Stimulated activated CD8-positive, alpha-beta memory T cell treated with anti-CD3 and anti-CD28 coated beads, Interleukin-2, amount 100 ng/mL, for 1 hour (primary cell): ENCODE measurements around the gene OR52B6.
"Not testable (repeated sequence)": the region's sequence is repeated elsewhere in the genome, so short reads cannot be mapped to it uniquely, and the experiment has no call there.

Experiments used
- DNase-seq, 2 donors: peaks; one replicate each; pipeline ENCODE4 v3.0.0-alpha.2; 2020; ENCODE audit warnings: low read depth in 2 of 2

Gene OR52B6

DNA sequence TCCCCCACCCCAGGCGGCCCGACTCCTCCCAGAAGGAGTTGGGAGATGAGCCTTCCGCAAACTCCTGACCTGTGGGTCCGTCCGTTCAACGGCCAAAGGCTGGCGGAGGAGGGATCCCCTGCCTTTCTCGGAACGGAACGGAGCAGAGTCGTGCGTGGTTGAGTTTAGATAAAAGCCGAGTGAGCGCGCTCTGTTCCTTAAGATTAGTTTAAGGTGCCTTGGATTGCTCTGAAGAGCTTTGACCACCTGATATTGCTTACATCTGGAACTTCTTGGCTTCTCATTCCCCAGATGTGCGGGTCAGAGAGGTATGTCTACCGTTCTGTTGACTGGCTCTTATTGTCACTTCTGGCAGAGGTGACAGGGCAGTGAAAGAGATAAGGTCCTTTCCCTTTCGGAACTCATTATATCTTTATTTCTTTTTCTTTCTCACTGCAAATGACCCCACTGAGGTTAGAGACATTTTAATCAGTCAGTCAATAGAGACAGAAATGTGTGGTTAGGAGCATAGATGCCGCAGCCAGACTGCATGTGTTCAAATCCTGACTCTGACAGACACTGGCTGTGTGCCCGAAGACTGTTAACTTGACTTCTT is 16.0 kb downstream of the OR52B6 start, which contains the start of gene TRIM6:
Gene TRIM6, plus strand, starts transcription at position 31 of the 595 bp plus-strand sequence. Its CDS starts 261 bp downstream, at position 292.
- DNase-seq = no peak

DNA sequence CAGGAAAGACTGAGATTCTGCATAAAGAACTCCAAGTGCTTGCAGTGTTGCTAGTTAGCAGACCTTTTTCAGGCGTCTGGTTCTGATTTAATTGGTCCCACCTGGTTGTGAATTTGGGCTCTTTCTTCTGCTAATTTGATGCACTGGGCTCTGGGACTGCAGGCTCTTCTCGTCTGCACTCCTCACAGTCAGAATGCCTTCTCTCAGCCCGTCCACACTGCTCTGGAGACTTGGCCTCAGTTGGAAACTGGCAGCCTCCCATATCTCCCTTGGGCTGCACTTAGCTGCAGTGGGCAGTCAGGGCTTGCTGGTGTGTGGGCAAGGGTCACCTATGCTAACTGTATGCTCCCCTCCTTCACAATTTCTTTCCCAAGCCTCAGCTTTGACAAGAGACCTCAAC is 17.3 kb downstream of the OR52B6 start:
- no peak for DNase-seq

DNA sequence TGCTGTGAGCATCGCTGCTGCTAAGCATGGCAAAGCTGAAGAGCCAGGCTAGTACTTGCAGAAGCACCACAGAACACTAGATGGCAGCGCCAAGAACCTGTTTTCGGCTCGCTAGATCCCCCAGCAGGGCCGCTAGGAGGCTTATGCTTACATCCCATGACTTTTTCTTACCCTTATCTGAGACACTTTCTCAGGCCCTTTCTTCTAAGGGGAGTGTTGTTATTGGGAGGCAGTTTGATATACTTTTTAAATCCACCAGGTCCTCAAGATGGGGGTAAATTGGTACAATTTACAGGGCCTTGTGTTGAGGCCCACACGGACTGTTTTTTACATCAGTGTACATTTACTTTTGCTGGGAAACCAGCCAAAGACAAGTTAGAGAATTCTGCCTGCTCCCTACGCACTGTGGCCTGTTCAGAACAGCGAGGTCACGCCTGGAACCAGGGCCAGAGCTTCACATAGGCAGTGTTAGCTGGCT is 19.7 kb downstream of the OR52B6 start:
- DNase-seq = peak in 1 of 2 donors; percentile 35

DNA sequence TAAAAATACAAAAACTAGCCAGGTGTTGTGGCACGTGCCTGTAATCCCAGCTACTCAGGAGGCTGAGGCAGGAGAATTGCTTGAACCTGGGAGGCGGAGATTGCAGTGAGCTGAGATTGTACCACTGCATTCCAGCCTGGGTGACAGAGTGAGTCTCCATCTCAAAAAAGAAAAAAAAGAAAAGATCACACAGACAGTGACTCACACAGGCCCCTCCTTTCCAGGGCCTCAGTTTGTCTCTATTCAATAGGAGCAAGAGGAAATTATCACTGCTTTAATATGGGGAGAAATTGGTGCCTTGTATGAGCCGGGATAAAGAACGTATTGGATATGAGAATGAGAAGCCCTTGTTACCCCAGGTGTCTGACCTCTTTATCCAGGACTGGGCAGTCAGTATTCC is 22.1 kb downstream of the OR52B6 start:
- not testable (repeated sequence) for DNase-seq

DNA sequence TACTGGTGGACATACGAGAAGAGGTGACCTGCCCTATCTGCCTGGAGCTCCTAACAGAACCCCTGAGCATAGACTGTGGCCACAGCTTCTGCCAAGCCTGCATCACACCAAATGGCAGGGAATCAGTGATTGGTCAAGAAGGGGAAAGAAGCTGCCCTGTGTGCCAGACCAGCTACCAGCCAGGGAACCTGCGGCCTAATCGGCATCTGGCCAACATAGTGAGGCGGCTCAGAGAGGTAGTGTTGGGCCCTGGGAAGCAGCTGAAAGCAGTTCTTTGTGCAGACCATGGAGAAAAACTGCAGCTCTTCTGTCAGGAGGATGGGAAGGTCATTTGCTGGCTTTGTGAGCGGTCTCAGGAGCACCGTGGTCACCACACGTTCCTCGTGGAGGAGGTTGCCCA is 22.6 kb downstream of the OR52B6 start:
- no peak for DNase-seq

DNA sequence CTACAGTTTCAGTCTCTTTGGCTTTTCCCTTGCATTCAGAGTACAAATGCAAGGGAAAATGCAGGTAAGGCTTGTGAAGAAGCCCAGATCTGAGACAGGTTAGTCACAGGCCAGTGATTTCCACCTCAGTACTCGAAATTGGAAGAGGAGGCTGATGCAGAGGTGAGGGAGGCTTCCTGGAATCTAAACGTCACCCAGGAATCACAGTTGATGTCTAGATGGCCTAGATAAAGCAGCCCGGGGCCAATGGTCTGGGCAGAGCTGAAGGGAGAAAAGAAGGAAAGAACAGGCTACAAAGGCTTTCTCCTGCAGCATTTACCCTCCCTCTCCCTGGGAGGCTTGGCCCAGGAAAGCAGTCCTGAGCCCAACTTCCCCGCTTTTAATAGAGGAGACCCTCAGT is 24.2 kb downstream of the OR52B6 start:
- no peak for DNase-seq

DNA sequence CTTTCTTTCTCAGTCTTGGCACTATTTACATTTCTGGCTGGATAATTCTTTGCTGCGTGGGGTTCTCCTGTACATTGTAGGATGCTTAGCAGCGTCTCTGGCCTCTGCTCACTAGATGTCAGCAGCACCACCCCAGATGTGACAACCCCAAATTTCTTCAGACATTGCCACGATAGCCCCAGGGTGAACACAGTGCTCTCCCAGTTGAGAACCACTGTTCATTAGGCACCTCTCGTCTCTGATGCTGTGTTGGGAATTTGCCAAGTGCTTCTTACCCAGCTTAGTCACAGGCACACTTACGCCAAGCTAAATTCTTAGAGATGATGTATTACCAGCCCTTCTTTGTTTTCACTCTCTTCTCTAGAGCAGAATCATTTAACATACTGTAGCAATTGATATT is 25.2 kb downstream of the OR52B6 start:
- no peak for DNase-seq

DNA sequence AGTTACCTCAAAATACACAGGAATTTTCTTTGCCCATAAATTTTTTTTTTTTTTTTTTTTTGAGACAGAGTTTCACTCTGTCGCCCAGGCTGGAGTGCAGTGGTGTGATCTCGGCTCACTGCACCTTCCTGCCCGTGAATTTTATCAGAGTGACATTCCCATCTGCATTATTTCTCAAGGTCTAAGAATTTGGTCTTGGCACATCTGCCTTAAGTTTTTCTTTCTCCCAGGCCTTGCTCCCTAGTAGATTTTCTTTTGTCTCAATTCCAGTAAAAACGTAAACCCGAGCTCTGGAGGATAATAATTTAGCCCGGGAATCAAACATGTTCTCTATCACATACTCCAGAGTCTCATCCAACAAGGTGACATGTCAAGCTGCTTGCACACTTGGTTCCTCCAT is 28.1 kb downstream of the OR52B6 start:
- no peak for DNase-seq

DNA sequence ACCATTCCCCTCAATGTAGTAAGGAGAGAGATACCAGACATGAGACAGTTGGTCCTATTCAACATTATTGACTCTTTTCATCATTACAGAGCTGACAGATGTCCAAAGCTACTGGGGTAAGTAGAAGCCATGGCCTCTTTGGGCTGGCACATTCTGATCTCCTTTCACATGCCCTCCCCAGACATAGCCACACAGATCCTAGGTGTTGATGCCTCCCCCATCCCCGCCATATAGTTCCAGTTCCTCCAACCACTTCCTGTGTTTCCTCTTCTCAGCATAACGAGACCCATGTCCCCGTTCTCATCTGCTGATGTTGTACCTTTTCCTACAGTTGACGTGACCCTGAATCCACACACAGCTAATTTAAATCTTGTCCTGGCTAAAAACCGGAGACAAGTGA is 29.8 kb downstream of the OR52B6 start:
- no peak for DNase-seq

DNA sequence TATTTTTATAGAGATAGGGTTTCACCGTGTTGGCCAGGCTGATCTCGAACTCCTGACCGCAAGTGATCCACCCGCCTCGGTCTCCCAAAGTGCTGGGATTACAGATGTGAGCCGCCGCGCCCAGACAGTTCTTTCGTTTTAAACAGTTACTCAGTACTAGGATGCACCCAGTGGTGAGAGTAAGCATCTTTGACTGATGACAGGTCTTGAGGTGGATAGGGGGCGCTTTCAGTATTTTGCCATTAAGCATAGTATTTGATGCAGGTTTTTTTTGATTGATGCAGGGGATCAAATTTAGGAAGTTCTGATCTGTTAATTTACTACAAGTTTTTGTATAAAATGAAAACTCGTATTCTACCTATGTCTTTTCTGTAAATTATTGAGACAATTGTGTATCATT is 30.9 kb downstream of the OR52B6 start:
- no peak for DNase-seq

DNA sequence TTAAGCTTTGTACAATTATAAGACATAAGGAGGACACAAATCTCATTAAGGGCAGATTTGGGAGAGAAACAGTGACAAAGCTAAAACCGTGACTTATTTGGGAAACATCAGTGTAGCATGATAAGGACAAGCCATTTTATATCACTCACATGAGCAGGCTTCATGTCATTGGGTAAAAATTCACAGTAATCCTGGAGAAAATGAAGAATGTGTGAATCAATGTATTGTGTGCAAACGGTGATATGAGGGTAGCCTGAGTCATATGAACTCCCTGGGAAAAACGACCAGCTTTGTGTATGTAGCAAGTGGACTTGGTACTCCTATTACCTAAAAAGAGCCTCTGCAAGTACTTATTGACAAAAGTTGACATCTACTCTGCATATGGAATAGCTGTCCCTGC is 38.1 kb downstream of the OR52B6 start:
- no peak for DNase-seq

DNA sequence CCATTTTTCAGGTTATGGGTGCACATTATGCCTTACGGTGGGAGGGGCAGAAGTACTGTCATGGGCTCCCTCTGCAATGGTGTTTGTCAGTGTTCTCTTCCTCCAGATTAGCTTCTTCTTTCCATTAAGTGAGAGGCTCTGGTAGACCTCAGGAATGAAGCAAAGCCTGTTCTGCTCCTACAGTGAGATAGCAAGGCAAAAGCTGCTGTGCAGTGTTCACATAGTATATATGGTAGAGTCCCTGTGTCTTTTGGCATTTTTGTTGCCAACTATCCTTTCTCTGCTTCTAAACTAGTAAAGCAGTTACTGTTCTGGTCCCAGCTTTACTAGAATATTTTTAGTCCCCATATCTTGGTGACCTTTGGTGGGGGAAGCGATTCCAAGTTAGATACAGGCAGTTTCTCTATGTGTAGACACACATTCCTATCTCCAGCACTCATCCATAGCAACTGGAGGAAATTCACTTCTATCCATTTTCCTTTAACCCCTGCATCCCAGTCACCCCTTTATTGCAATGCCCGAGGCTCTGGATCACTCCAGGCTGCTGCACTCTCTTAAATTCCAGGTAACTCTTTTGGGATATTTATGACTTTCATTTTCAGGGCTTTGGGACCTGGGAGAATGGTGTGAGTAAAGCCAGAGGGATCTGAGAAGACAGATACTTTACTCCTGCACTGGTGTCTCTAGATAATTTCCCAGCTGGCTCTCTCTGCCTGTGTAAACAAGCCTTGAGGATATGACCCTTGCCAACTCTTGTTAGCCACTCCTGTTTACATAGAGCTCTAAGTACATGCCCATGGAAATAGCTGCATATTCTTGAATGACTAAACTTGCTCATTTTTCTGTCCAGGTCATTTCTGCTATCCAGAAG is 40.2 kb downstream of the OR52B6 start:
- DNase-seq = no peak

DNA sequence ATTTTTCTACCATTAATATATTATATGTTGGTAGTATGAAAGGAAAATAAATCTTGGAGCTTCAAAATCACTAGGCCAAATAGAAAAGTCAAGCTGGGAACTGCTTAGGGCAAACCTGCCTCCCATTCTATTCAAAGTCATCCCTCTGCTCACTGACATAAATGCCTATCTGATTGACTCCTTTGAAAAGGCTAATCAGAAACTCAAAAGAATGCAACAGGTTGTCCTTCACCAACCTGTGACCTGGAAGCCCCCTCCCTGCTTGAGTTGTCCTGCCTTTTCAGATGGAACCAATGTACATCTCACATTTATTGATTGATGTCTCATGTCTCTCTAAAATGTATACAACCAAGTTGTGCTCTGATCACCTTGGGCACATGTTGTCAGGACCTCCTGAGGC is 40.9 kb downstream of the OR52B6 start:
- no peak for DNase-seq

DNA sequence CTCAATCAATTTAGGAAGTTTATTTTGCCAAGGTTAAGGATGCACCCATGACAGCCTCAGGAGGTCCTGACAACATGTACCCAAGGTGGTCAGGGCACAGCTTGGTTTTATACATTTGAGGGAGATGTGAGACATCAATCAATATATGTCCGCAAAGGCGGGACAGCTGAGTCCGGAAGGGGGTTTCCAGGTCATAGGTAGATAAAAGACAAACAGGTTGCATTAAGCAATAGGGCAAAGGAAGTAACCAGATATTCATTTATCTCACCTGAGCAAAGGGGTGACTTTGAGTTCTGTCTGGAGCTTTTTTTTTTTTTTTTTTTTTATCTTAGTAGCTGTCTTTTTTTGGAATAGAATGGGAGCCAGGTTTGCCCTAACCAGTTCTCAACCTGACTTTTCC is 42.1 kb downstream of the OR52B6 start:
- DNase-seq = no peak

DNA sequence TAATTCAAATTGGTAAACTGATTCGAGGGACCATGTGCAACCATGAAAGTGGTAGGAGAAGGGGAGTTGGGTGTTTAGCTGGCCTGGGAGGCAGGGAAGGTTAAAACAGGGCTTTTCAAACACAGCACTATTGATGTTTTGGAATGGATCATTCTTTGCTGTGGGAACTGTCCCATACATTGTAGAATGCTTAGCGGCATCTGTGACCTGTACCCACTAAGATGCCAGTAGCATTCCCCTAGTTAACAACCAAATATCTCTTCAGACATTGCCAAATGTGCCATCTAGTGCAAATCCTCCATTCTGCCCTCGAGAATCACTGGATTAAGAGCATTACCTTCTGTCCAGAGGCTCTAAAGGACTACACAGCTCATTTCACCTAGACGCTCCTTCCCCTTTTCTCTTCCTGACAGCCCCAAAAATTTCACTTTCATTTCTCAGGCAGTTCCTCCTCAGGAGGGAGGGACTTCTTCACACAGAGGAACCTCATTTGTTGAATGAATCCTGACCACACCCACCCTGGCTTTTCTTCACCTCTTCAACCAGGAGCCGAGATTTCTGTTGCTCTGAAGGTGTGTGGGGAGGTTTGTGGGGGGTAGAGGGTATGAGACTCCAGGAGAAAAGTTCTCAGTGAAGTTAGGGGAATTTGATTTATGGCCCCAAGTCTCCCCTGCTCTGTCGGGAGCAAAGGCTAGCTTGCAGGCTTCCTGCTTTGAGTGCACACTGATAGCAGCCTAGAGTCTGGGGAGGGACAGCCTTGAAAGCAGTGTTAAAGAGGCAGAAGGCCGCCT is 44.0 kb downstream of the OR52B6 start, which contains the start of gene TRIM34:
Gene TRIM34, plus strand, starts transcription at position 513 of the 791 bp plus-strand sequence. CDS start 7,331 bp downstream, outside the sequence.
- peak; percentile 20 to 36 for DNase-seq

DNA sequence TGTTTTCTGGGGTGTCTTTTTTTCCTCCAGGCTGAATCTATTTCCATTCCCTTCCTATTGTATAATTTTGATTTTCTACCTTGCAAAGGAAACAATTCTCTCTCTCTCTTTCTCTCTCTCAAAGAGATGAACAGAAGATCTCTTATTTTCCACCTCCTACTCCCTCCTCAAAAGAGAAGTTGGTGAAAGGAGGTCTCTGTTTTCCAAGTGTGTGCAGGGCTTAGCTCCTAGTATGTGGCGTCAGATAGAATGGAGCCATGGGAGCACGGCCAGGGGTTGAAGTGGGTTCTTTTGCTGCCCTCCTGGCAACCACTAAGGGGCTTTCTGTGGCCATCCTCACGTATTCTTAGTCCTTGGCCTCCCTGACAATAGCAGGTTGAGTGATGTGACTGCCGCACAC is 44.6 kb downstream of the OR52B6 start:
- no peak for DNase-seq

DNA sequence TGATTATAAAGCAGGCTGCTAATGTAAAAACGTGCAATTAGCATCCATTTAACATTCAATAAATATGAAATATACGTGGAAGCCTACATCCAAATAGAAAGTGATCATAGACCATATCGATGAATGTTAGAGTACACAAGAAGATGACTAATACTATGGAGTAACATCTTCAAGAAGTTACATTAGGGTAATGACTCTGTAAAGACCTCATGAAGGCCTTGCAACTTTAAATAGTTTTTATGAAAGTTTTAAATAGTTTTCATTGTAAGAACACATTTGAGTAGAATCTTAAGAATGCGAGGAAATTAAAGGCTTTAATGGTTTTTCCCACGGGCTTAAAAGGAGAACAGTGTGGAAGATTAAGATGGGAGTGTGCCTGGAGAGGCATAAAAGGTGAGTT is 45.5 kb downstream of the OR52B6 start:
- no peak for DNase-seq

DNA sequence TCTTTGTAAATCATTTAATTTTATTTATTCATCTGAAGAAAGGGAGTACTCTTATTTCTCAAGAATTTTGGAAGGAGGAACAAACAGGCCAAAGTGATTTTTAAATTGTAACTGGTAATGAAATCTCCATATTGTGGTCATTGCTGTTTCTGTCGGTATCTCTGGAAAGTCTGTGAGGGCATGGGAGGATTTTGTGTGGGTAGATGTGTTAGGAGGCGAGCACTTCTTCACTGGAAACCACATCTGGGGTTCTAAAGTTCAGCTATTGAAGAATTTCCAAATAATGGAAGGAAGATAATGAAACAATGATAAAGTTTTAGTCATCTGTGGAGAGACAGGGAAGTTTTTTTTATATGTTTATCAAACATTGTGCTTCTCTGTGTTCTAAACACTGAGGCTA is 50.7 kb downstream of the OR52B6 start:
- DNase-seq = no peak
